Panc1 (cell line): ENCODE results near the gene CNR2. TPM values are rescaled to one million over a fixed set of nuclear protein-coding genes. Genes with fewer than 3 reads are reported as not detected.
A peak's percentile ranks its signal among the peaks of the same experiment; 100 is the strongest.
"Not testable (repeated sequence)": the region's sequence is repeated elsewhere in the genome, so short reads cannot be mapped to it uniquely, and the experiment has no call there.

ENCODE experiments used
- ATAC-seq: fragments of 200-7000 bp; cut with Tn5 transposase; 2 replicates; pipeline ENCODE4 v1.9.1; 2020; ENCODE audit warnings: mild to moderate bottlenecking, moderate library complexity
- BruUV-seq: library from RNA; stranded (reverse); fragments of 400-500 nt; replicated peaks from 2 replicates; lab custom pipeline; 2021; lab: Mats Ljungman, UMichigan
- CTCF ChIA-PET: fragments of 300-600 bp; sonication (Branson Sonifier 250); formaldehyde crosslinking; loops from one replicate; lab custom pipeline; 2022; ENCODE audit warnings: antibody characterized with exemption; lab: Charles Lee
- POLR2A ChIA-PET: fragments of 300-600 bp; sonication (Branson Sonifier 250); formaldehyde crosslinking; loops from one replicate; lab custom pipeline; 2022; ENCODE audit warnings: antibody characterized with exemption; lab: Charles Lee
- DNase-seq: peaks from one replicate; pipeline ENCODE4 v3.0.0-alpha.2; 2010; ENCODE audit warnings: low read depth, low spot score
- H3K27ac ChIP-seq: 2 replicates; pipeline ENCODE4 v1.5.1; 2011; ENCODE audit warnings: mild to moderate bottlenecking, low read length, inconsistent platforms
- H3K27me3 ChIP-seq: fragments of 200-500 bp; sonication (Bioruptor generic); 2 replicates; pipeline ENCODE4 v1.6.0; 2014; ENCODE audit warnings: low read length, inconsistent platforms; ENCODE audit not compliant: control insufficient read depth, insufficient read depth
- H3K36me3 ChIP-seq: fragments of 200-500 bp; sonication (Bioruptor generic); 2 replicates; pipeline ENCODE4 v1.5.1; 2014; ENCODE audit warnings: inconsistent platforms, mild to moderate bottlenecking, low read length, moderate library complexity; ENCODE audit not compliant: control insufficient read depth, insufficient read depth
- H3K4me1 ChIP-seq: 2 replicates; pipeline ENCODE4 v1.5.1; 2011; ENCODE audit warnings: inconsistent platforms, mild to moderate bottlenecking, low read length, moderate library complexity; ENCODE audit not compliant: control insufficient read depth, insufficient read depth
- H3K4me3 ChIP-seq, 2 experiments: 2 replicates each; pipeline ENCODE4 v1.5.1; 2011 to 2012; ENCODE audit warnings: low read depth in 2 of 2, low read length in 2 of 2, mild to moderate bottlenecking in 2 of 2, inconsistent platforms in 1 of 2, moderate library complexity in 1 of 2
- H3K9me3 ChIP-seq: fragments of 200-500 bp; sonication (Bioruptor generic); 2 replicates; pipeline ENCODE4 v1.5.1; 2014; ENCODE audit warnings: low read depth, mild to moderate bottlenecking, inconsistent platforms, low read length, moderate library complexity; ENCODE audit not compliant: control insufficient read depth, insufficient read depth
- CTCF ChIP-seq: fragments of 450-650 bp; IDR thresholded peaks from 2 replicates; pipeline ENCODE4 v1.5.1; 2017; ENCODE audit warnings: mild to moderate bottlenecking
- POLR2AphosphoS5 ChIP-seq: IDR thresholded peaks from 2 replicates; pipeline ENCODE4 v1.6.1; 2012; ENCODE audit warnings: mild to moderate bottlenecking, low read depth, low read length, moderate library complexity
- SIN3A ChIP-seq: IDR thresholded peaks from 2 replicates; pipeline ENCODE4 v1.6.1; 2012; ENCODE audit warnings: low read depth, mild to moderate bottlenecking, low read length, moderate library complexity, borderline replicate concordance; ENCODE audit not compliant: insufficient read depth
- TCF7L2 ChIP-seq: IDR thresholded peaks from 2 replicates; pipeline ENCODE4 v1.6.1; 2011; ENCODE audit warnings: mild to moderate bottlenecking, low read depth, low read length, inconsistent platforms
- in situ Hi-C: cut with HindIII; loops from 2 replicates; pipeline ENCODE4 v1.10.0; 2016; ENCODE audit warnings: low sequenced_read_pairs, low pct_unique_long_range_greater_than_20kb
- intact Hi-C: fragments of 100-400 bp; cut with micrococcal nuclease; formaldehyde crosslinking; loops from one replicate; pipeline ENCODE4 v1.10.0; 2022; ENCODE audit not compliant: unreplicated experiment
- total RNA-seq: library from RNA; stranded (reverse); gene quantifications from one replicate; pipeline ENCODE4 v1.2.1, GENCODE V29; 2021; ENCODE audit not compliant: unreplicated experiment
- TF ChIP-seq, protein P1 (sequence below), 2 experiments: IDR thresholded peaks; 2 replicates each; pipeline ENCODE4 v1.6.1; 2011 to 2012; ENCODE audit warnings: low read depth in 2 of 2, control low read depth in 1 of 2, low read length in 1 of 2, mild to moderate bottlenecking in 1 of 2, moderate library complexity in 1 of 2; ENCODE audit not compliant: insufficient read depth in 1 of 2

The CNR2 gene
- total RNA-seq, 1 experiment from 2014 or later = not detected

DNA sequence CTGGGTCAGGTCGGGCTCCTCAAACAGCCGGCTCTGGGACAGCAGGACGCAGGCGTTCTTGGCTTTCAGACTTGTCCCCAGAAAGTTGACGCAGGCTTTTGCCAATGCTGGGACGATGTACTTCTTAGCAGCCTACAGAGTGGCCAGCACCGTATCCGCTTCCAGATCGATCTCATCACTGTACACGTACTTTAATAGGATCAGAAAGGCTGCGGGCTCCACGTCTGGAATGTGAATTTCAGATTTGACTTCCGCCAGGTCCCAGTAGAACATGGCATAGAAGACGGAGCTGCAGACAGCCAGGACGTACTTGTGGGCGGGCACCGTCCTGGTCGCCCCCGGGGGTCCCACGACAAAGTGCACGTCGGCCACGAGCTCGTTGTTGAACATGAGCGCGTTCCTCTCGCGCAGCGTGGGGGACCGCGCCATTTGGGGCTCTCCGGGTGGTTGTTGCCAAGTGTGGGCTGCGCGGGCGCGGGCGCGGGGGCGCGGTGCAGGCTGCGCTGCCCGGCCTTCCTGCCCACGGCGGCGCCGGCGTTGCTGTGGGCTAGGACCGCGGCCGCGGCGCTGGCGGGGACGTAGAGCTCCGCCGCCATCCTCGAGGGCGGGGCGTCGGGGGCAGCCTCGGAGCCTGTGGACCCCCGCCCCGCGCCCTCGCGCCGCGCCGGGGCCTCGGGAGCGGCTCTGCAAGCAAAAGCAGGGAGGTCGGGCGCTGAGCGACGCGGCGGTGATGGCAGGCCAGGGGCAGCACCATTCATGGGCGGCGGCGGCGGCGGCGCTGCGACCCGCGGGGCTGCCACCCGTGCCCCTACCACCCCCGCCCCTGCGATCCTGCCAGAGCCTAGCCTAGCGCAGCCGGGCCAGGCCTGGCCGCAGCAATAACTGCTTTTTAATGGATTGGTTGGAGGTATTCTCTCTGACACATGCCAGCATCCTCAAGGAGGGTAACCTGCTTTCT lies 10.6 kb downstream of the CNR2 start:
- in situ Hi-C loops = no loop called here
- H3K4me3 ChIP-seq = peak overlapping the region; percentile 24 to 32; a peak in 3 of 4 replicates
- intact Hi-C loops = no loop called here
- H3K27ac ChIP-seq = no peak overlapping the region
- TF ChIP-seq TCF7L2 = no peak
- TF ChIP-seq CTCF = no peak
- no peak for TF ChIP-seq SIN3A
- ChIA-PET CTCF (no interaction called here), POLR2A (interaction anchor here (0.6 kb wide), 1 partner anchor 140 kb away, joined by 3 read pairs; no protein-coding TSS in a partner anchor)
- peaks cover 6% of the 10 kb centered on the region for H3K27me3 ChIP-seq
- DNase-seq (no peak), ATAC-seq (peak; percentile 63)
- no peaks in the 10 kb centered on the region for H3K4me1 ChIP-seq
- H3K9me3 ChIP-seq = no peaks in the 10 kb centered on the region
- BruUV-seq = no TSS peak
- H3K36me3 ChIP-seq = no peaks in the 10 kb centered on the region

- H3K4me3 ChIP-seq, intact Hi-C loops, in situ Hi-C loops, H3K36me3 ChIP-seq, ATAC-seq, H3K27ac ChIP-seq, DNase-seq, H3K9me3 ChIP-seq, H3K4me1 ChIP-seq, CTCF ChIA-PET, POLR2A ChIA-PET, H3K27me3 ChIP-seq, BruUV-seq: not testable (repeated sequence)
Measured at GRCh38 chr1:23900017-23900416, 13.1 kb downstream of the CNR2 start.

- no peaks in the 10 kb centered on the region for H3K4me1 ChIP-seq
- no peaks in the 10 kb centered on the region for H3K36me3 ChIP-seq
- ATAC-seq = no peak
- TF ChIP-seq, protein P1, sequence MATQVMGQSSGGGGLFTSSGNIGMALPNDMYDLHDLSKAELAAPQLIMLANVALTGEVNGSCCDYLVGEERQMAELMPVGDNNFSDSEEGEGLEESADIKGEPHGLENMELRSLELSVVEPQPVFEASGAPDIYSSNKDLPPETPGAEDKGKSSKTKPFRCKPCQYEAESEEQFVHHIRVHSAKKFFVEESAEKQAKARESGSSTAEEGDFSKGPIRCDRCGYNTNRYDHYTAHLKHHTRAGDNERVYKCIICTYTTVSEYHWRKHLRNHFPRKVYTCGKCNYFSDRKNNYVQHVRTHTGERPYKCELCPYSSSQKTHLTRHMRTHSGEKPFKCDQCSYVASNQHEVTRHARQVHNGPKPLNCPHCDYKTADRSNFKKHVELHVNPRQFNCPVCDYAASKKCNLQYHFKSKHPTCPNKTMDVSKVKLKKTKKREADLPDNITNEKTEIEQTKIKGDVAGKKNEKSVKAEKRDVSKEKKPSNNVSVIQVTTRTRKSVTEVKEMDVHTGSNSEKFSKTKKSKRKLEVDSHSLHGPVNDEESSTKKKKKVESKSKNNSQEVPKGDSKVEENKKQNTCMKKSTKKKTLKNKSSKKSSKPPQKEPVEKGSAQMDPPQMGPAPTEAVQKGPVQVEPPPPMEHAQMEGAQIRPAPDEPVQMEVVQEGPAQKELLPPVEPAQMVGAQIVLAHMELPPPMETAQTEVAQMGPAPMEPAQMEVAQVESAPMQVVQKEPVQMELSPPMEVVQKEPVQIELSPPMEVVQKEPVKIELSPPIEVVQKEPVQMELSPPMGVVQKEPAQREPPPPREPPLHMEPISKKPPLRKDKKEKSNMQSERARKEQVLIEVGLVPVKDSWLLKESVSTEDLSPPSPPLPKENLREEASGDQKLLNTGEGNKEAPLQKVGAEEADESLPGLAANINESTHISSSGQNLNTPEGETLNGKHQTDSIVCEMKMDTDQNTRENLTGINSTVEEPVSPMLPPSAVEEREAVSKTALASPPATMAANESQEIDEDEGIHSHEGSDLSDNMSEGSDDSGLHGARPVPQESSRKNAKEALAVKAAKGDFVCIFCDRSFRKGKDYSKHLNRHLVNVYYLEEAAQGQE (IDR thresholded peaks at IDR 0.05; ENCODE audit: insufficient read depth in 1 of 2, low read depth in 2 of 2, low read length in 1 of 2) = no peak
- no peak for TF ChIP-seq CTCF
- no peak for TF ChIP-seq TCF7L2
- TF ChIP-seq SIN3A = no peak
- TF ChIP-seq POLR2AphosphoS5 = no peak
- no peak for DNase-seq
- in situ Hi-C loops = no loop called here
- intact Hi-C loops = no loop called here
- peaks cover 6% of the 10 kb centered on the region for H3K27me3 ChIP-seq
- H3K27ac ChIP-seq = no peak overlapping the region
- ChIA-PET POLR2A (no interaction called here), CTCF (interaction anchor here (0.6 kb wide), 1 partner anchor 61 kb away, joined by 3 read pairs; the partner anchor contains the start of gene PNRC2)
- no peak overlapping the region for H3K4me3 ChIP-seq
- H3K9me3 ChIP-seq = no peaks in the 10 kb centered on the region
- no TSS peak for BruUV-seq
Measured at GRCh38 chr1:23899070-23899469, 14.1 kb downstream of the CNR2 start.
